Lung (tissue), 12 donors: ENCODE data around the gene FBXO2. TPM values are rescaled to one million over a fixed set of nuclear protein-coding genes. Genes with fewer than 3 reads are reported as not detected.

Experiments
- ATAC-seq: fragments of 200-7000 bp; cut with Tn5 transposase; one replicate; pipeline ENCODE4 v1.9.1; 2020; ENCODE audit warnings: moderate number of reproducible peaks; ENCODE audit not compliant: insufficient read depth, low FRiP score
- DNase-seq, 3 donors: peaks; one replicate each; pipeline ENCODE4 v3.0.0-alpha.2; 2013 to 2017
- H3K27ac ChIP-seq, 2 donors: one replicate each; pipeline ENCODE4 v1.5.1; 2013; ENCODE audit warnings: mild to moderate bottlenecking in 2 of 2, moderate library complexity in 2 of 2, control low read depth in 1 of 2, inconsistent platforms in 1 of 2, low read depth in 1 of 2, low read length in 1 of 2
- H3K27me3 ChIP-seq, 3 donors: one replicate each; pipeline ENCODE4 v1.5.1; 2013; ENCODE audit warnings: low read length in 2 of 3; ENCODE audit not compliant: control insufficient read depth in 3 of 3, insufficient read depth in 3 of 3
- H3K36me3 ChIP-seq, 4 donors: one replicate each; pipeline ENCODE4 v1.5.1; 2013; ENCODE audit warnings: low read length in 4 of 4, mild to moderate bottlenecking in 1 of 4, moderate library complexity in 1 of 4; ENCODE audit not compliant: control insufficient read depth in 4 of 4, insufficient read depth in 4 of 4
- H3K4me1 ChIP-seq, 5 donors: one replicate each; pipeline ENCODE4 v1.5.1; 2013; ENCODE audit warnings: low read length in 5 of 5, mild to moderate bottlenecking in 2 of 5, moderate library complexity in 1 of 5; ENCODE audit not compliant: control insufficient read depth in 5 of 5, insufficient read depth in 5 of 5
- H3K4me3 ChIP-seq: one replicate; pipeline ENCODE4 v1.5.1; 2013; ENCODE audit warnings: mild to moderate bottlenecking, control low read depth, moderate library complexity
- H3K9ac ChIP-seq, 2 donors: one replicate each; pipeline ENCODE4 v1.5.1; 2013; ENCODE audit warnings: low read length in 2 of 2, control low read depth in 1 of 2; ENCODE audit not compliant: insufficient read depth in 1 of 2
- H3K9me3 ChIP-seq, 4 donors: one replicate each; pipeline ENCODE4 v1.5.1; 2013; ENCODE audit warnings: low read length in 3 of 4, mild to moderate bottlenecking in 1 of 4, moderate library complexity in 1 of 4; ENCODE audit not compliant: control insufficient read depth in 4 of 4, insufficient read depth in 3 of 4
- CTCF ChIP-seq: IDR thresholded peaks from 2 replicates; pipeline ENCODE4 v1.5.1; 2012; ENCODE audit warnings: mild to moderate bottlenecking; ENCODE audit errors: control extremely low read depth, extremely low read depth
- WGBS, 2 donors: extraction: QIAGEN DNeasy Blood & Tissue Kit; methylation state at CpG; one replicate each; pipeline ENCODE4 v1.1.7; 2013; 5-methylcytosine and 5-hydroxymethylcytosine counted together
- polyA plus RNA-seq, 2 donors: library from polyadenylated mRNA; stranded (reverse); fragments of 200-250 nt; gene quantifications; one replicate each; pipeline ENCODE4 v1.2.1, GENCODE V29; 2013
- total RNA-seq, 2 donors: library from RNA; depleted of rRNA in 1 of 2; stranded (reverse); fragments of >200 nt in 1 of 2; gene quantifications; one replicate each; pipeline ENCODE4 v1.2.1, GENCODE V29; 2014 to 2021
- donor health status: control.
- donor health status: control.
- donor health status: Bipolar disorder and iron deficiency.
- donor health status: healthy.
- donor health status: DM: yes; HTN: yes; CAD: no.

The FBXO2 gene
- total and polyA plus RNA-seq, 4 donors = 0.20 to 12.5 (median 10.1) TPM

- no peak overlapping the region for H3K9ac ChIP-seq
- DNase-seq = no peak
- H3K4me1 ChIP-seq = peaks cover 0 to 15% (median 4%) of the 10 kb centered on the region in 5 donors
- no peak overlapping the region for H3K27ac ChIP-seq
- H3K36me3 ChIP-seq = peaks cover 0 to 3% (median 0%) of the 10 kb centered on the region in 4 donors
- no peak for TF ChIP-seq CTCF
- H3K27me3 ChIP-seq = no peaks in the 10 kb centered on the region
- no peak overlapping the region for H3K4me3 ChIP-seq
- no peak for ATAC-seq
- peaks cover 0 to 1% (median 0%) of the 10 kb centered on the region in 4 donors for H3K9me3 ChIP-seq
- WGBS, 2 donors = 73 to 74% methylated on average over 7 of the region's 7 CpGs
These were observed 29.8 kb upstream of the FBXO2 start for GRCh38 chr1:11684070-11684469.

- no peak for TF ChIP-seq CTCF
- peaks cover 0 to 15% (median 4%) of the 10 kb centered on the region in 5 donors for H3K4me1 ChIP-seq
- peaks cover 0 to 3% (median 1%) of the 10 kb centered on the region in 4 donors for H3K36me3 ChIP-seq
- no peak overlapping the region for H3K9ac ChIP-seq
- H3K9me3 ChIP-seq = no peaks in the 10 kb centered on the region
- no peak overlapping the region for H3K27ac ChIP-seq
- H3K27me3 ChIP-seq = no peaks in the 10 kb centered on the region
- WGBS, 2 donors = 61 to 86% methylated on average over 1 of the region's 1 CpG
- H3K4me3 ChIP-seq = no peak overlapping the region
- ATAC-seq = no peak
- no peak for DNase-seq
These were observed 28.6 kb upstream of the FBXO2 start for GRCh38 chr1:11682799-11683198.

GRCh38 chr1:11682287-11682771, 28.1 kb upstream of the FBXO2 start:
- no peak for TF ChIP-seq CTCF
- Histone ChIP-seq H3K4me1 (peaks cover 0 to 15% (median 4%) of the 10 kb centered on the region in 5 donors), H3K27me3 (no peaks in the 10 kb centered on the region), H3K36me3 (peaks cover 0 to 5% (median 2%) of the 10 kb centered on the region in 4 donors), H3K9ac (no peak overlapping the region), H3K27ac (no peak overlapping the region), H3K9me3 (no peaks in the 10 kb centered on the region), H3K4me3 (no peak overlapping the region)
- ATAC-seq (no peak), DNase-seq (no peak)
- 60 to 68% methylated on average over 7 of the region's 7 CpGs for WGBS, 2 donors
